Right kidney (tissue), 1 donor: Measurements from ENCODE around the gene LIPM.

Experiments
- DNase-seq: peaks from one replicate; pipeline ENCODE4 v3.0.0-alpha.2; 2016

The LIPM gene

GRCh38 chr10:88840881-88841280 lies 38.4 kb downstream of the LIPM start:
- DNase-seq, result no peak

- no peak for DNase-seq
Measured at GRCh38 chr10:88841316-88842111, 39.0 kb downstream of the LIPM start.

- DNase-seq, result no peak
Measured at GRCh38 chr10:88843171-88843570, 40.6 kb downstream of the LIPM start.

- no peak for DNase-seq
Measured at GRCh38 chr10:88848499-88848898, 46.0 kb downstream of the LIPM start.

GRCh38 chr10:88849234-88849633 lies 46.7 kb downstream of the LIPM start:
- no peak for DNase-seq

- DNase-seq, result no peak
Measured at GRCh38 chr10:88850712-88851111, 48.2 kb downstream of the LIPM start.

GRCh38 chr10:88851706-88852105 lies 49.2 kb downstream of the LIPM start, which contains the start of gene ANKRD22:
Gene ANKRD22 (minus strand): TSS chr10:88851844. CDS start chr10:88851607, 237 bp downstream.
- DNase-seq, result no peak

- DNase-seq, result no peak
Measured at GRCh38 chr10:88852327-88852726, 49.8 kb downstream of the LIPM start.

- no peak for DNase-seq
Measured at GRCh38 chr10:88853155-88853881, 50.8 kb downstream of the LIPM start.

GRCh38 chr10:88854684-88855083 lies 52.2 kb downstream of the LIPM start:
- no peak for DNase-seq

- DNase-seq, result no peak
Measured at GRCh38 chr10:88857831-88858230, 55.3 kb downstream of the LIPM start.

GRCh38 chr10:88858491-88858890 lies 56.0 kb downstream of the LIPM start:
- no peak for DNase-seq

- DNase-seq, result no peak
Measured at GRCh38 chr10:88861036-88861435, 58.5 kb downstream of the LIPM start.

GRCh38 chr10:88865281-88865876 lies 62.8 kb downstream of the LIPM start:
- no peak for DNase-seq

GRCh38 chr10:88866454-88866853 lies 63.9 kb downstream of the LIPM start:
- no peak for DNase-seq

- no peak for DNase-seq
Measured at GRCh38 chr10:88870089-88870488, 67.6 kb downstream of the LIPM start.
